GM12878 (cell line): ENCODE measurements around the gene UBE3B. TPM values are rescaled to one million over a fixed set of nuclear protein-coding genes. Genes with fewer than 3 reads are reported as not detected.

Source experiments
- ATAC-seq: fragments of 200-7000 bp; cut with Tn5 transposase; 3 replicates; pipeline ENCODE4 v1.9.1; 2020; ENCODE audit warnings: mild to moderate bottlenecking, moderate library complexity
- BruUV-seq: library from RNA; stranded (reverse); fragments of 400-500 nt; replicated peaks from 2 replicates; lab custom pipeline; 2021; lab: Mats Ljungman, UMichigan
- CTCF ChIA-PET: fragments of 300-600 bp; sonication (Branson Sonifier 250); formaldehyde crosslinking; extraction: SDS; loops from one replicate; lab custom pipeline; 2021; ENCODE audit warnings: inconsistent platforms; lab: Yijun Ruan, JAX
- POLR2A ChIA-PET: fragments of 350-600 bp; formaldehyde crosslinking; extraction: SDS; loops from one replicate; lab custom pipeline; 2021; ENCODE audit warnings: inconsistent platforms; lab: Charles Lee
- RAD21 ChIA-PET: fragments of 300-600 bp; sonication (Branson Sonifier 250); formaldehyde crosslinking; loops from one replicate; lab custom pipeline; 2023; ENCODE audit warnings: antibody characterized with exemption; ENCODE audit not compliant: unreplicated experiment; lab: Charles Lee
- SMC1A ChIA-PET: fragments of 300-600 bp; sonication (Branson Sonifier 250); formaldehyde crosslinking; loops from one replicate; lab custom pipeline; 2023; ENCODE audit not compliant: unreplicated experiment, uncharacterized antibody; lab: Charles Lee
- DNase-seq: peaks from one replicate; pipeline ENCODE4 v3.0.0-alpha.2; 2011; ENCODE audit warnings: low read depth, low spot score
- FAIRE-seq: peaks from 3 replicates; lab custom pipeline; 2011; peaks lifted over from hg19 to GRCh38; lab: Jason Lieb, UNC
- H2AFZ ChIP-seq: 2 replicates; pipeline ENCODE4 v1.6.0; 2011; ENCODE audit warnings: low read depth, low read length, control low read depth; ENCODE audit not compliant: control insufficient read depth
- H3K27ac ChIP-seq: 2 replicates; pipeline ENCODE4 v1.5.1; 2011; ENCODE audit warnings: control low read depth; ENCODE audit not compliant: control insufficient read depth, insufficient read depth
- H3K27me3 ChIP-seq, 2 experiments: replicated peaks in 1 of 2; 2 replicates each; pipeline versions ENCODE4 v1.6.0 to v1.6.1; 2011; ENCODE audit warnings: low read length in 1 of 2; ENCODE audit not compliant: control insufficient read depth in 2 of 2, insufficient read depth in 2 of 2
- H3K36me3 ChIP-seq, 2 experiments: 2 replicates each; pipeline ENCODE4 v1.5.1; 2011; ENCODE audit warnings: low read length in 1 of 2; ENCODE audit not compliant: control insufficient read depth in 2 of 2, insufficient read depth in 2 of 2
- H3K4me1 ChIP-seq: 2 replicates; pipeline ENCODE4 v1.6.1; 2011; ENCODE audit warnings: mild to moderate bottlenecking, low read length, moderate library complexity, mixed read lengths; ENCODE audit not compliant: control insufficient read depth, insufficient read depth
- H3K4me2 ChIP-seq: 2 replicates; pipeline ENCODE4 v1.6.0; 2011; ENCODE audit warnings: control low read depth; ENCODE audit not compliant: control insufficient read depth, insufficient read depth
- H3K4me3 ChIP-seq: fragments of 200-600 bp; sonication (generic); 2 replicates; pipeline ENCODE4 v1.5.1; 2016
- H3K79me2 ChIP-seq: 2 replicates; pipeline ENCODE4 v1.6.0; 2011; ENCODE audit warnings: low read length; ENCODE audit not compliant: control insufficient read depth, insufficient read depth
- H3K9ac ChIP-seq: 2 replicates; pipeline ENCODE4 v1.8.0; 2011; ENCODE audit warnings: low read length, control low read depth, mixed read lengths; ENCODE audit not compliant: control insufficient read depth, insufficient read depth
- H3K9me3 ChIP-seq: replicated peaks from 3 replicates; pipeline ENCODE4 v1.5.1; 2011; ENCODE audit warnings: mild to moderate bottlenecking, low read length; ENCODE audit not compliant: control insufficient read depth, insufficient read depth
- H4K20me1 ChIP-seq: 2 replicates; pipeline ENCODE4 v1.6.0; 2011; ENCODE audit not compliant: control insufficient read depth, insufficient read depth
- ATF3 ChIP-seq: IDR thresholded peaks from 2 replicates; pipeline ENCODE4 v1.6.1; 2011; ENCODE audit warnings: low read depth, mild to moderate bottlenecking, low read length, moderate library complexity, borderline replicate concordance; ENCODE audit errors: extremely low read depth
- CHD1 ChIP-seq: IDR thresholded peaks from 2 replicates; pipeline ENCODE4 v1.6.1; 2012; ENCODE audit warnings: low read depth, low read length, improper control_type of control experiment
- CREM ChIP-seq: IDR thresholded peaks from 2 replicates; pipeline ENCODE4 v1.6.1; 2014; ENCODE audit warnings: antibody characterized with exemption, low read depth
- EZH2 ChIP-seq: IDR thresholded peaks from 2 replicates; pipeline ENCODE4 v1.6.1; 2012; ENCODE audit warnings: low read depth, mild to moderate bottlenecking, control low read depth, inconsistent platforms, low read length, borderline replicate concordance; ENCODE audit not compliant: control insufficient read depth
- GATAD2B ChIP-seq: fragments of 450-650 bp; conservative IDR thresholded peaks from 2 replicates; pipeline ENCODE4 v1.6.1; 2017; ENCODE audit warnings: low read depth, mild to moderate bottlenecking, moderate library complexity
- IKZF1 ChIP-seq: fragments of 450-650 bp; conservative IDR thresholded peaks from 2 replicates; pipeline ENCODE4 v1.6.1; 2017; ENCODE audit warnings: antibody characterized with exemption, mild to moderate bottlenecking
- IRF4 ChIP-seq: IDR thresholded peaks from 2 replicates; pipeline ENCODE4 v1.6.1; 2011; ENCODE audit warnings: low read depth, low read length
- MTA2 ChIP-seq: fragments of 450-650 bp; IDR thresholded peaks from 2 replicates; pipeline ENCODE4 v1.6.1; 2016; ENCODE audit warnings: low read depth, mild to moderate bottlenecking, moderate library complexity
- NBN ChIP-seq: fragments of 450-650 bp; IDR thresholded peaks from 2 replicates; pipeline ENCODE4 v1.6.1; 2016
- NR2C1 ChIP-seq: fragments of 450-650 bp; IDR thresholded peaks from 2 replicates; pipeline ENCODE4 v1.6.1; 2017; ENCODE audit warnings: antibody characterized with exemption, mild to moderate bottlenecking, moderate library complexity
- PAX5 ChIP-seq: IDR thresholded peaks from 2 replicates; pipeline ENCODE4 v1.6.1; 2011; ENCODE audit warnings: low read depth, low read length, borderline replicate concordance
- PBX3 ChIP-seq: IDR thresholded peaks from 2 replicates; pipeline ENCODE4 v1.6.1; 2011; ENCODE audit warnings: mild to moderate bottlenecking, low read depth, low read length, moderate library complexity; ENCODE audit not compliant: insufficient replicate concordance
- PML ChIP-seq: IDR thresholded peaks from 2 replicates; pipeline ENCODE4 v1.6.1; 2012; ENCODE audit warnings: low read length, inconsistent platforms
- RAD21 ChIP-seq: IDR thresholded peaks from 2 replicates; pipeline ENCODE4 v1.6.1; 2011; ENCODE audit warnings: mild to moderate bottlenecking, low read depth, low read length, moderate library complexity; ENCODE audit not compliant: insufficient read depth
- SPI1 ChIP-seq: IDR thresholded peaks from 2 replicates; pipeline ENCODE4 v1.6.1; 2011; ENCODE audit warnings: low read depth, mild to moderate bottlenecking, low read length, moderate library complexity, borderline replicate concordance; ENCODE audit not compliant: insufficient read depth
- ZNF217 ChIP-seq: fragments of 450-650 bp; IDR thresholded peaks from 2 replicates; pipeline ENCODE4 v1.6.1; 2017; ENCODE audit warnings: antibody characterized with exemption, mild to moderate bottlenecking
- WGBS: methylation state at CpG from one replicate; pipeline ENCODE4 v1.1.6; 2016; ENCODE audit warnings: low lambda C conversion rate; ENCODE audit not compliant: insufficient replicate concordance, insufficient coverage; ENCODE audit errors: missing lambda C conversion rate; 5-methylcytosine and 5-hydroxymethylcytosine counted together
- in situ Hi-C: fragments of 300-500 bp; cut with MboI; formaldehyde crosslinking; loops from 9 replicates; pipeline ENCODE4 v1.14.3; 2018; ENCODE audit warnings: mixed read lengths
- intact Hi-C: fragments of 100-400 bp; cut with micrococcal nuclease; formaldehyde crosslinking; loops from one replicate; pipeline ENCODE4 v1.14.2; 2022; ENCODE audit not compliant: unreplicated experiment
- polyA plus RNA-seq, 11 experiments: library from polyadenylated mRNA; depleted of rRNA in 4 of 11; unstranded in 6 of 11; stranded (reverse) in 5 of 11; fragments of >200 nt; fragmentation: Nextera tagmentation in 4 of 11; fragmentation: Illumina TruSeq in 1 of 11; extraction: Ambion mirVana in 4 of 11; extraction: Trizol in 1 of 11; gene quantifications; 1 replicate in 1 of 11; 2 replicates in 10 of 11; pipeline versions ENCODE4 v1.2.1 to v1.2.3, GENCODE V29; 2011 to 2016; ENCODE audit warnings: inconsistent platforms in 2 of 11, missing spikeins in 2 of 11, low read depth in 1 of 11
- total RNA-seq, 4 experiments: library from RNA; depleted of rRNA in 3 of 4; stranded (reverse); fragments of >200 nt in 3 of 4; fragmentation: Illumina TruSeq in 1 of 4; extraction: Trizol in 1 of 4; gene quantifications; 2 replicates each; pipeline versions ENCODE4 v1.2.1 to v1.2.3, GENCODE V29; 2013 to 2021
- TF ChIP-seq, protein P1 (sequence below): fragments of 450-650 bp; IDR thresholded peaks from 2 replicates; pipeline ENCODE4 v1.6.1; 2017; ENCODE audit warnings: low read depth, mild to moderate bottlenecking, moderate library complexity

UBE3B gene
- total and polyA plus RNA-seq, 10 of the 15 experiments (the other 5 are each of a cell fraction or from before 2014, with no cell fraction given) = 7.4 to 25.3 (median 17.1) TPM

DNA sequence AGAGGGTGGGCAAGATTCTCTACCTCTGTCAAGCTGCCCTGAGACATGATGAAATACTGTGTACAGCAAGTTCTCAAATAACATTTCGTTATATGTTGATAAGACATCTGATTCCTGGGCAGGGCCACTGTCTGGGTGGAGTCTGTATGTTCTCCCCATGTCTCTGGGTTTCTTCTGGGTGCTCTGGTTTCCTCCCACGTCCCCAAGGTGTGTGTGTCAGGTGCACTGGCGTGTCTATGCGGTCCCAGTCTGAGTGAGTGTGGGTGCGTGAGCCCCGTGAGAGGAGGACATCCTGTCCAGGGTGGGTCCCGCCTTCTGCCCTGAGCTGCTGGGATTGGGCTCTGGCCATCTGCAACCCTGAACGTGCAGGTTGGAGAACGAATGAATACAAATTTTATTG, 30.0 kb upstream of the UBE3B start:
- Histone ChIP-seq H3K79me2 (no peaks in the 10 kb centered on the region), H3K4me1 (no peaks in the 10 kb centered on the region), H3K9me3 (no peaks in the 10 kb centered on the region), H3K4me2 (no peak overlapping the region), H3K27me3 (no peaks in the 10 kb centered on the region), H3K27ac (no peak overlapping the region), H3K36me3 (peaks cover 13 to 22% of the 10 kb centered on the region in 2 experiments; a peak in 3 of 4 replicates), H2AFZ (no peak overlapping the region), H3K4me3 (no peak overlapping the region), H3K9ac (no peak overlapping the region), H4K20me1 (no peaks in the 10 kb centered on the region)
- FAIRE-seq = no peak
- RAD21 ChIA-PET = no interaction called here
- in situ Hi-C loops (no loop called here), intact Hi-C loops (no loop called here)
- SMC1A ChIA-PET = interaction anchor here (0.5 kb wide), 1 partner anchor 210 kb away, joined by 3 read pairs; no protein-coding TSS in a partner anchor
- ATAC-seq = no peak
- POLR2A ChIA-PET = no interaction called here
- TF ChIP-seq PML (no peak), MTA2 (no peak), ZNF217 (no peak), CHD1 (no peak), IKZF1 (no peak)
- no TSS peak for BruUV-seq
- CTCF ChIA-PET = no interaction called here
- DNase-seq = no peak
- 87% methylated on average over 9 of the region's 9 CpGs for WGBS

DNA sequence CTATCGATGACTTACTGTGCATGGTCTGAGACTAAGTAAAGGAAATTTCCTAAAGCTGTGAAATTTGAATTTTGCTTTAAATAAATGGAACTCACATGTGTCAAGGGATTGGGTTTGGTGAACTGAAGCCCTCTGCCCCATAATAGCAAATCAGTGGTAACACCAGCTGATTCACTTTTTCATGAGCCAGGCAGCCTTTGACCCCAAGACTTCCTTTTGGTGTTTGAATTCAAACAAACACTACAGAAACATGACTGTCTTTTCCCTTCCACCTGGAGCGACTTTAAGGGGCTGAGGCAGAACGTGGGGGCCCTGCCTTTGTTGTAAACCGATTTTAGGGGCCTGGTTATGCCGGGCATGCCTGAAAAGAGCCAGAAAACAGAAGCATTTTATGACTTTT, 29.2 kb upstream of the UBE3B start:
- H3K9ac ChIP-seq = no peak overlapping the region
- TF ChIP-seq CREM = no peak
- TF ChIP-seq PBX3 = no peak
- no peak for TF ChIP-seq ATF3
- TF ChIP-seq IRF4 = no peak
- TF ChIP-seq NR2C1 = no peak
- TF ChIP-seq, protein P1, sequence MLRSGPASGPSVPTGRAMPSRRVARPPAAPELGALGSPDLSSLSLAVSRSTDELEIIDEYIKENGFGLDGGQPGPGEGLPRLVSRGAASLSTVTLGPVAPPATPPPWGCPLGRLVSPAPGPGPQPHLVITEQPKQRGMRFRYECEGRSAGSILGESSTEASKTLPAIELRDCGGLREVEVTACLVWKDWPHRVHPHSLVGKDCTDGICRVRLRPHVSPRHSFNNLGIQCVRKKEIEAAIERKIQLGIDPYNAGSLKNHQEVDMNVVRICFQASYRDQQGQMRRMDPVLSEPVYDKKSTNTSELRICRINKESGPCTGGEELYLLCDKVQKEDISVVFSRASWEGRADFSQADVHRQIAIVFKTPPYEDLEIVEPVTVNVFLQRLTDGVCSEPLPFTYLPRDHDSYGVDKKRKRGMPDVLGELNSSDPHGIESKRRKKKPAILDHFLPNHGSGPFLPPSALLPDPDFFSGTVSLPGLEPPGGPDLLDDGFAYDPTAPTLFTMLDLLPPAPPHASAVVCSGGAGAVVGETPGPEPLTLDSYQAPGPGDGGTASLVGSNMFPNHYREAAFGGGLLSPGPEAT = no peak
- no peak for TF ChIP-seq NBN
- no peak for TF ChIP-seq EZH2
- TF ChIP-seq RAD21 = no peak
- TF ChIP-seq PAX5 = no peak
- TF ChIP-seq SPI1 = no peak
- no peak for TF ChIP-seq GATAD2B

More for the DNA sequence above, 29.2 kb upstream of the UBE3B start:
- ATAC-seq (no peak), DNase-seq (no peak), FAIRE-seq (no peak)
- Histone ChIP-seq H3K4me3 (no peak overlapping the region), H3K4me1 (no peaks in the 10 kb centered on the region), H3K36me3 (peaks cover 16 to 24% of the 10 kb centered on the region in 2 experiments; a peak in 3 of 4 replicates), H3K27me3 (no peaks in the 10 kb centered on the region), H3K4me2 (no peak overlapping the region), H3K27ac (no peak overlapping the region), H3K79me2 (no peaks in the 10 kb centered on the region), H2AFZ (no peak overlapping the region), H3K9me3 (no peaks in the 10 kb centered on the region), H4K20me1 (no peaks in the 10 kb centered on the region)
- no TSS peak for BruUV-seq
- ChIA-PET POLR2A (no interaction called here), RAD21 (no interaction called here), SMC1A (no interaction called here), CTCF (no interaction called here)
- WGBS = 85% methylated on average over 5 of the region's 5 CpGs
- in situ Hi-C loops = no loop called here
- intact Hi-C loops = no loop called here
